ENCODE results near the gene MAPK4.

- TF ChIP-seq REST (IDR thresholded peaks at IDR 0.05; ENCODE audit: insufficient replicate concordance, low read depth) (no peak), CTCF (IDR thresholded peaks at IDR 0.05; ENCODE audit: insufficient read depth, low read length) (no peak)
Measured at GRCh38 chr18:50616484-50617048, 56.7 kb downstream of the MAPK4 start.
